IMR-90 (cell line): ENCODE results near the gene HIVEP3. TPM values are rescaled to one million over a fixed set of nuclear protein-coding genes. Genes with fewer than 3 reads are reported as not detected.

ENCODE experiments used
- ATAC-seq: fragments of 200-7000 bp; cut with Tn5 transposase; 2 replicates; pipeline ENCODE4 v1.9.1; 2020; ENCODE audit warnings: low read depth, mild to moderate bottlenecking, moderate library complexity
- BruUV-seq: library from RNA; stranded (reverse); fragments of 400-500 nt; replicated peaks from 2 replicates; lab custom pipeline; 2021; lab: Mats Ljungman, UMichigan
- CTCF ChIA-PET: fragments of 300-600 bp; formaldehyde crosslinking; extraction: SDS; loops from one replicate; lab custom pipeline; 2021; ENCODE audit warnings: antibody characterized with exemption; lab: Yijun Ruan, JAX
- POLR2A ChIA-PET: fragments of 300-600 bp; sonication (Branson Sonifier 250); formaldehyde crosslinking; loops from one replicate; lab custom pipeline; 2022; ENCODE audit warnings: antibody characterized with exemption; ENCODE audit not compliant: unreplicated experiment; lab: Charles Lee
- DNase-seq: peaks from one replicate; pipeline ENCODE4 v3.0.0; 2013
- H2AFZ ChIP-seq: replicated peaks from 2 replicates; pipeline ENCODE3; 2013; ENCODE audit warnings: low read length, mild to moderate bottlenecking; ENCODE audit not compliant: poor library complexity
- H2AK5ac ChIP-seq: 2 replicates; pipeline ENCODE4 v1.6.1; 2013; ENCODE audit warnings: low read depth, low read length, inconsistent platforms
- H2AK9ac ChIP-seq: replicated peaks from 2 replicates; pipeline ENCODE3; 2013; ENCODE audit warnings: mild to moderate bottlenecking, low read depth, low read length, moderate library complexity; ENCODE audit not compliant: poor library complexity
- H2BK120ac ChIP-seq: 2 replicates; pipeline ENCODE4 v1.6.1; 2013; ENCODE audit warnings: low read depth, low read length, inconsistent platforms
- H2BK15ac ChIP-seq: 3 replicates; pipeline ENCODE4 v1.6.1; 2013; ENCODE audit warnings: low read depth, low read length, inconsistent platforms
- H2BK20ac ChIP-seq: 2 replicates; pipeline ENCODE4 v1.6.1; 2013; ENCODE audit warnings: low read depth, mild to moderate bottlenecking, inconsistent platforms, low read length, moderate library complexity
- H2BK5ac ChIP-seq: 2 replicates; pipeline ENCODE4 v1.6.1; 2013; ENCODE audit warnings: mild to moderate bottlenecking, low read depth, low read length, inconsistent platforms; ENCODE audit not compliant: poor library complexity, severe bottlenecking
- H3K14ac ChIP-seq: replicated peaks from 2 replicates; pipeline ENCODE4 v1.6.1; 2013; ENCODE audit warnings: low read depth, low read length, inconsistent platforms
- H3K18ac ChIP-seq: 2 replicates; pipeline ENCODE4 v1.6.1; 2013; ENCODE audit warnings: low read depth, low read length, control low read depth
- H3K23ac ChIP-seq: 2 replicates; pipeline ENCODE4 v1.6.1; 2013; ENCODE audit warnings: low read depth, low read length, inconsistent platforms
- H3K27ac ChIP-seq: 2 replicates; pipeline ENCODE4 v1.5.1; 2013; ENCODE audit warnings: mild to moderate bottlenecking, control low read depth, low read length; ENCODE audit not compliant: insufficient read depth
- H3K27me3 ChIP-seq: 2 replicates; pipeline ENCODE4 v1.6.1; 2013; ENCODE audit warnings: low read length; ENCODE audit not compliant: control insufficient read depth, insufficient read depth
- H3K36me3 ChIP-seq: 2 replicates; pipeline ENCODE4 v1.6.1; 2013; ENCODE audit warnings: low read length, mixed read lengths; ENCODE audit not compliant: control insufficient read depth, insufficient read depth
- H3K4ac ChIP-seq: 2 replicates; pipeline ENCODE4 v1.6.1; 2013; ENCODE audit warnings: low read depth, low read length, inconsistent platforms
- H3K4me1 ChIP-seq: 2 replicates; pipeline ENCODE4 v1.6.1; 2013; ENCODE audit warnings: low read length, mixed read lengths; ENCODE audit not compliant: control insufficient read depth, insufficient read depth
- H3K4me2 ChIP-seq: 2 replicates; pipeline ENCODE4 v1.6.1; 2013; ENCODE audit warnings: low read depth, mild to moderate bottlenecking, control low read depth, low read length, moderate library complexity
- H3K4me3 ChIP-seq: 2 replicates; pipeline ENCODE4 v1.5.1; 2013; ENCODE audit warnings: low read depth, mild to moderate bottlenecking, control low read depth, low read length, moderate library complexity; ENCODE audit not compliant: insufficient read depth
- H3K56ac ChIP-seq: 2 replicates; pipeline ENCODE4 v1.6.1; 2013; ENCODE audit warnings: low read length, inconsistent platforms; ENCODE audit not compliant: insufficient read depth; ENCODE audit errors: extremely low read depth
- H3K79me1 ChIP-seq, 2 experiments: 2 replicates each; pipeline ENCODE4 v1.6.1; 2013; ENCODE audit warnings: low read length in 2 of 2, inconsistent platforms in 1 of 2, low read depth in 1 of 2
- H3K9ac ChIP-seq: 2 replicates; pipeline ENCODE4 v1.6.1; 2013; ENCODE audit warnings: low read depth, low read length, control low read depth
- H3K9me1 ChIP-seq: 2 replicates; pipeline ENCODE4 v1.6.1; 2013; ENCODE audit warnings: low read length, inconsistent platforms; ENCODE audit not compliant: insufficient read depth
- H3K9me3 ChIP-seq: 2 replicates; pipeline ENCODE4 v1.6.1; 2013; ENCODE audit warnings: low read length; ENCODE audit not compliant: control insufficient read depth, insufficient read depth
- H4K20me1 ChIP-seq: 2 replicates; pipeline ENCODE4 v1.6.1; 2013; ENCODE audit warnings: low read length, inconsistent platforms; ENCODE audit not compliant: insufficient read depth
- H4K5ac ChIP-seq: 2 replicates; pipeline ENCODE4 v1.6.1; 2013; ENCODE audit warnings: mild to moderate bottlenecking, low read depth, low read length, control low read depth
- H4K8ac ChIP-seq, 2 experiments: 2 replicates each; pipeline ENCODE4 v1.6.1; 2013; ENCODE audit warnings: low read depth in 2 of 2, low read length in 2 of 2, control low read depth in 1 of 2, inconsistent platforms in 1 of 2
- H4K91ac ChIP-seq: 2 replicates; pipeline ENCODE4 v1.6.1; 2013; ENCODE audit warnings: low read depth, low read length, inconsistent platforms; ENCODE audit not compliant: insufficient read depth
- FOS ChIP-seq: fragments of 150-350 bp; IDR thresholded peaks from 2 replicates; pipeline ENCODE4 v1.6.1; 2016; ENCODE audit warnings: low read depth, low read length
- POLR2A ChIP-seq: IDR thresholded peaks from 2 replicates; pipeline ENCODE4 v1.6.1; 2012; ENCODE audit warnings: mild to moderate bottlenecking, low read depth, low read length
- RCOR1 ChIP-seq: IDR thresholded peaks from 2 replicates; pipeline ENCODE4 v1.6.1; 2012; ENCODE audit warnings: mild to moderate bottlenecking, low read length, improper control_type of control experiment; ENCODE audit not compliant: insufficient replicate concordance
- WGBS, 2 experiments: methylation state at CpG; one replicate each; pipeline versions ENCODE4 v1.1.5 to v1.1.7; 2013; ENCODE audit warnings: missing lambda C conversion rate in 2 of 2; ENCODE audit not compliant: insufficient read length in 1 of 2; ENCODE audit errors: extremely low coverage in 2 of 2; 5-methylcytosine and 5-hydroxymethylcytosine counted together
- dilution Hi-C: fragments of 300-500 bp; cut with HindIII; formaldehyde crosslinking; loops from one replicate; pipeline ENCODE4 v1.14.3; 2018; ENCODE audit warnings: low sequenced_read_pairs; ENCODE audit not compliant: unreplicated experiment
- in situ Hi-C: fragments of 300-500 bp; cut with MboI; formaldehyde crosslinking; loops from 3 replicates; pipeline ENCODE4 v1.14.3; 2019; ENCODE audit warnings: low sequenced_read_pairs, inconsistent platforms, mixed read lengths
- intact Hi-C: fragments of 100-400 bp; cut with micrococcal nuclease; formaldehyde crosslinking; loops from 2 replicates; pipeline ENCODE4 v1.10.0; 2022
- polyA plus RNA-seq, 3 experiments: library from polyadenylated mRNA; depleted of rRNA; stranded (reverse); fragments of >200 nt; gene quantifications; 2 replicates each; pipeline ENCODE4 v1.2.3, GENCODE V29; 2012; ENCODE audit warnings: low replicate concordance in 1 of 3
- total RNA-seq: library from RNA; depleted of rRNA; stranded (reverse); fragments of >200 nt; gene quantifications from 2 replicates; pipeline ENCODE4 v1.2.3, GENCODE V29; 2012
- TF ChIP-seq, protein P1 (sequence below): fragments of 150-350 bp; IDR thresholded peaks from 2 replicates; pipeline ENCODE4 v1.6.1; 2017; ENCODE audit warnings: mild to moderate bottlenecking, antibody characterized with exemption, low read length, low read depth
- TF ChIP-seq, protein P2 (sequence below): fragments of 150-350 bp; IDR thresholded peaks from 2 replicates; pipeline ENCODE4 v1.6.1; 2016; ENCODE audit warnings: low read depth, mild to moderate bottlenecking, low read length, moderate library complexity, borderline replicate concordance

The HIVEP3 gene
- total and polyA plus RNA-seq, 2 of the 4 experiments (the other 2 are of a cell fraction) = 1.4 to 4.0 TPM

DNA sequence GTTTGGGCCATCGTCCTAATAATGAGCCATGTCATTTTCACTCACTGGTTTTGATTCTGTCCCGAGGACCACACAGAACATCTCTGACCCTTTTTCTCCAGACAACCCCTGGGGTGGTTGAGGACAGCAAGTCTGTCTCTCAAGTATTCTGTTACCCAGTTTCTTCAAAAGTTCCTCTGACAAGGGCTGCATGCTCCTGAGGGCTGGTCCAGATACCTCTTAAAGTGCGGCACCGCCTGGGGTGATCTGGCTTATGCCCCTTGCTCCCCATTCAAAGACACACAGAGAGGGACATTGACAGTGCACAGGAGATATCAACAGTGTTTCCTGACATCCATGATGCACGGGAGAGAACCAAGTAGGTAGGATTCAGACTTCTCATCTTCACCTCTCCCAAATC, 301.4 kb downstream of the HIVEP3 start:
- Histone ChIP-seq H3K9ac (no peak overlapping the region), H3K4me2 (no peak overlapping the region), H2BK15ac (no peak overlapping the region), H3K4me3 (no peak overlapping the region), H3K23ac (no peak overlapping the region), H3K56ac (no peak overlapping the region), H3K27me3 (no peaks in the 10 kb centered on the region), H3K27ac (no peak overlapping the region), H3K36me3 (no peaks in the 10 kb centered on the region), H4K91ac (no peak overlapping the region), H3K79me1 (peaks cover 12 to 21% of the 10 kb centered on the region in 2 experiments; a peak in 3 of 4 replicates), H3K9me1 (peaks cover 14% of the 10 kb centered on the region; the same call in 1 of the 2 replicates), H2AK9ac (no peak overlapping the region), H2AK5ac (no peak overlapping the region), H4K20me1 (no peaks in the 10 kb centered on the region), H3K4me1 (peaks cover 20% of the 10 kb centered on the region), H3K14ac (no peak overlapping the region), H2AFZ (no peak overlapping the region), H2BK120ac (no peak overlapping the region), H3K18ac (no peak overlapping the region), H3K4ac (no peak overlapping the region), H4K5ac (no peak overlapping the region), H2BK5ac (no peak overlapping the region), H2BK20ac (no peak overlapping the region), H4K8ac (no peak overlapping the region), H3K9me3 (no peaks in the 10 kb centered on the region)
- no peak for TF ChIP-seq POLR2A
- TF ChIP-seq, protein P1, sequence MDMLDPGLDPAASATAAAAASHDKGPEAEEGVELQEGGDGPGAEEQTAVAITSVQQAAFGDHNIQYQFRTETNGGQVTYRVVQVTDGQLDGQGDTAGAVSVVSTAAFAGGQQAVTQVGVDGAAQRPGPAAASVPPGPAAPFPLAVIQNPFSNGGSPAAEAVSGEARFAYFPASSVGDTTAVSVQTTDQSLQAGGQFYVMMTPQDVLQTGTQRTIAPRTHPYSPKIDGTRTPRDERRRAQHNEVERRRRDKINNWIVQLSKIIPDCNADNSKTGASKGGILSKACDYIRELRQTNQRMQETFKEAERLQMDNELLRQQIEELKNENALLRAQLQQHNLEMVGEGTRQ = no peak
- TF ChIP-seq FOS = no peak
- no peak for TF ChIP-seq RCOR1
- TF ChIP-seq, protein P2, sequence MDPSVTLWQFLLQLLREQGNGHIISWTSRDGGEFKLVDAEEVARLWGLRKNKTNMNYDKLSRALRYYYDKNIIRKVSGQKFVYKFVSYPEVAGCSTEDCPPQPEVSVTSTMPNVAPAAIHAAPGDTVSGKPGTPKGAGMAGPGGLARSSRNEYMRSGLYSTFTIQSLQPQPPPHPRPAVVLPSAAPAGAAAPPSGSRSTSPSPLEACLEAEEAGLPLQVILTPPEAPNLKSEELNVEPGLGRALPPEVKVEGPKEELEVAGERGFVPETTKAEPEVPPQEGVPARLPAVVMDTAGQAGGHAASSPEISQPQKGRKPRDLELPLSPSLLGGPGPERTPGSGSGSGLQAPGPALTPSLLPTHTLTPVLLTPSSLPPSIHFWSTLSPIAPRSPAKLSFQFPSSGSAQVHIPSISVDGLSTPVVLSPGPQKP = no peak
- in situ Hi-C loops = loop anchor here (5.0 kb wide), 1 partner anchor 50 kb away; no protein-coding TSS in a partner anchor
- POLR2A ChIA-PET = no interaction called here
- ATAC-seq (no peak), DNase-seq (no peak)
- dilution Hi-C loops = no loop called here
- BruUV-seq = no TSS peak
- CTCF ChIA-PET = no interaction called here
- intact Hi-C loops = no loop called here
- 100% methylated on average over 1 of the region's 5 CpGs; no CpG with 5 or more reads in 1 of the 2 experiments for WGBS, 2 experiments
